ENCODE measurements around the gene SAMMSON.

GRCh38 chr3:69993757-69994156 lies 5.8 kb upstream of the SAMMSON start:
- TF ChIP-seq POLR2AphosphoS5 (IDR thresholded peaks at IDR 0.05; ENCODE audit: low read depth, low read length) (no peak), FOXP2 (optimal IDR thresholded peaks at IDR 0.05; ENCODE audit: borderline replicate concordance, extremely low read depth, extremely low read length, insufficient read depth) (no peak), SIN3A (IDR thresholded peaks at IDR 0.05; ENCODE audit: borderline replicate concordance, insufficient read depth, low read length) (no peak), TAF1 (IDR thresholded peaks at IDR 0.05; ENCODE audit: borderline replicate concordance, insufficient read depth, low read length) (no peak)
- TF ChIP-seq, protein P1, sequence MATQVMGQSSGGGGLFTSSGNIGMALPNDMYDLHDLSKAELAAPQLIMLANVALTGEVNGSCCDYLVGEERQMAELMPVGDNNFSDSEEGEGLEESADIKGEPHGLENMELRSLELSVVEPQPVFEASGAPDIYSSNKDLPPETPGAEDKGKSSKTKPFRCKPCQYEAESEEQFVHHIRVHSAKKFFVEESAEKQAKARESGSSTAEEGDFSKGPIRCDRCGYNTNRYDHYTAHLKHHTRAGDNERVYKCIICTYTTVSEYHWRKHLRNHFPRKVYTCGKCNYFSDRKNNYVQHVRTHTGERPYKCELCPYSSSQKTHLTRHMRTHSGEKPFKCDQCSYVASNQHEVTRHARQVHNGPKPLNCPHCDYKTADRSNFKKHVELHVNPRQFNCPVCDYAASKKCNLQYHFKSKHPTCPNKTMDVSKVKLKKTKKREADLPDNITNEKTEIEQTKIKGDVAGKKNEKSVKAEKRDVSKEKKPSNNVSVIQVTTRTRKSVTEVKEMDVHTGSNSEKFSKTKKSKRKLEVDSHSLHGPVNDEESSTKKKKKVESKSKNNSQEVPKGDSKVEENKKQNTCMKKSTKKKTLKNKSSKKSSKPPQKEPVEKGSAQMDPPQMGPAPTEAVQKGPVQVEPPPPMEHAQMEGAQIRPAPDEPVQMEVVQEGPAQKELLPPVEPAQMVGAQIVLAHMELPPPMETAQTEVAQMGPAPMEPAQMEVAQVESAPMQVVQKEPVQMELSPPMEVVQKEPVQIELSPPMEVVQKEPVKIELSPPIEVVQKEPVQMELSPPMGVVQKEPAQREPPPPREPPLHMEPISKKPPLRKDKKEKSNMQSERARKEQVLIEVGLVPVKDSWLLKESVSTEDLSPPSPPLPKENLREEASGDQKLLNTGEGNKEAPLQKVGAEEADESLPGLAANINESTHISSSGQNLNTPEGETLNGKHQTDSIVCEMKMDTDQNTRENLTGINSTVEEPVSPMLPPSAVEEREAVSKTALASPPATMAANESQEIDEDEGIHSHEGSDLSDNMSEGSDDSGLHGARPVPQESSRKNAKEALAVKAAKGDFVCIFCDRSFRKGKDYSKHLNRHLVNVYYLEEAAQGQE (IDR thresholded peaks at IDR 0.05; ENCODE audit: insufficient read depth in 1 of 2, low read depth in 2 of 2, low read length in 2 of 2), result no peak
